SU-DHL-6 (cell line): Measurements from ENCODE around the gene VARS2.
A peak's percentile ranks its signal among the peaks of the same experiment; 100 is the strongest.

ENCODE experiments used
- H2AFZ ChIP-seq: fragments of 200-600 bp; sonication (generic); 2 replicates; pipeline ENCODE4 v1.6.1; 2014; ENCODE audit warnings: low read depth, mild to moderate bottlenecking, moderate library complexity, mixed read lengths, antibody characterized with exemption, low read length; ENCODE audit not compliant: severe bottlenecking
- H3F3A ChIP-seq: fragments of 200-600 bp; shearing (Covaris generic); 2 replicates; pipeline ENCODE4 v1.6.0; 2016; ENCODE audit warnings: antibody characterized with exemption, mild to moderate bottlenecking; ENCODE audit not compliant: insufficient read depth
- H3K27ac ChIP-seq: fragments of 200-600 bp; sonication (generic); 2 replicates; pipeline ENCODE4 v1.5.1; 2016; ENCODE audit warnings: low read depth, mild to moderate bottlenecking, low read length, moderate library complexity, mixed read lengths
- H3K27me3 ChIP-seq: fragments of 200-600 bp; sonication (generic), shearing (Covaris generic); 2 replicates; pipeline ENCODE4 v1.6.0; 2014; ENCODE audit warnings: mild to moderate bottlenecking, low read length
- H3K36me3 ChIP-seq: fragments of 200-600 bp; sonication (generic); 2 replicates; pipeline ENCODE4 v1.6.1; 2014; ENCODE audit warnings: mild to moderate bottlenecking, low read length, mixed read lengths
- H3K4me2 ChIP-seq: fragments of 300-600, 200-600 bp; shearing (Covaris generic), sonication (generic); 2 replicates; pipeline ENCODE4 v1.6.0; 2014; ENCODE audit warnings: low read length, low read depth, mild to moderate bottlenecking; ENCODE audit not compliant: poor library complexity, severe bottlenecking
- H3K4me3 ChIP-seq: fragments of 200-600 bp; sonication (generic); 2 replicates; pipeline ENCODE4 v1.5.1; 2014; ENCODE audit warnings: antibody characterized with exemption, low read length, mild to moderate bottlenecking, mixed read lengths; ENCODE audit not compliant: insufficient read depth, poor library complexity, severe bottlenecking
- H3K79me2 ChIP-seq: fragments of 200-600 bp; sonication (generic); 2 replicates; pipeline ENCODE4 v1.6.1; 2014; ENCODE audit warnings: mild to moderate bottlenecking, low read length, moderate library complexity; ENCODE audit not compliant: insufficient read depth
- H3K9ac ChIP-seq: fragments of 200-600 bp; sonication (generic); 2 replicates; pipeline ENCODE4 v1.7.0; 2014; ENCODE audit warnings: mild to moderate bottlenecking, low read length
- H3K9me2 ChIP-seq: fragments of 200-600 bp; sonication (generic); replicated peaks from 2 replicates; pipeline ENCODE4 v1.6.1; 2014; ENCODE audit warnings: low read length; ENCODE audit not compliant: insufficient read depth
- H3K9me3 ChIP-seq: fragments of 200-600 bp; sonication (generic); 2 replicates; pipeline ENCODE4 v1.6.1; 2014; ENCODE audit warnings: low read length, mixed read lengths; ENCODE audit not compliant: insufficient read depth
- H4K20me1 ChIP-seq: fragments of 200-600 bp; sonication (generic); 2 replicates; pipeline ENCODE4 v1.6.1; 2014; ENCODE audit warnings: low read depth, mild to moderate bottlenecking, antibody characterized with exemption, low read length, moderate library complexity, mixed read lengths
- EZH2phosphoT487 ChIP-seq: fragments of 200-600 bp; sonication (generic), shearing (Covaris generic); conservative IDR thresholded peaks from 2 replicates; pipeline ENCODE4 v1.6.1; 2018; ENCODE audit warnings: mild to moderate bottlenecking, antibody characterized with exemption, low read length, moderate library complexity, mixed read lengths
- TF ChIP-seq, protein P1 (sequence below): fragments of 200-600 bp; sonication (generic); IDR thresholded peaks from one replicate; pipeline ENCODE4 v1.5.1; 2017; ENCODE audit warnings: antibody characterized with exemption, mild to moderate bottlenecking, low read length, moderate library complexity; ENCODE audit not compliant: insufficient read depth, poor library complexity, severe bottlenecking

VARS2 gene

DNA sequence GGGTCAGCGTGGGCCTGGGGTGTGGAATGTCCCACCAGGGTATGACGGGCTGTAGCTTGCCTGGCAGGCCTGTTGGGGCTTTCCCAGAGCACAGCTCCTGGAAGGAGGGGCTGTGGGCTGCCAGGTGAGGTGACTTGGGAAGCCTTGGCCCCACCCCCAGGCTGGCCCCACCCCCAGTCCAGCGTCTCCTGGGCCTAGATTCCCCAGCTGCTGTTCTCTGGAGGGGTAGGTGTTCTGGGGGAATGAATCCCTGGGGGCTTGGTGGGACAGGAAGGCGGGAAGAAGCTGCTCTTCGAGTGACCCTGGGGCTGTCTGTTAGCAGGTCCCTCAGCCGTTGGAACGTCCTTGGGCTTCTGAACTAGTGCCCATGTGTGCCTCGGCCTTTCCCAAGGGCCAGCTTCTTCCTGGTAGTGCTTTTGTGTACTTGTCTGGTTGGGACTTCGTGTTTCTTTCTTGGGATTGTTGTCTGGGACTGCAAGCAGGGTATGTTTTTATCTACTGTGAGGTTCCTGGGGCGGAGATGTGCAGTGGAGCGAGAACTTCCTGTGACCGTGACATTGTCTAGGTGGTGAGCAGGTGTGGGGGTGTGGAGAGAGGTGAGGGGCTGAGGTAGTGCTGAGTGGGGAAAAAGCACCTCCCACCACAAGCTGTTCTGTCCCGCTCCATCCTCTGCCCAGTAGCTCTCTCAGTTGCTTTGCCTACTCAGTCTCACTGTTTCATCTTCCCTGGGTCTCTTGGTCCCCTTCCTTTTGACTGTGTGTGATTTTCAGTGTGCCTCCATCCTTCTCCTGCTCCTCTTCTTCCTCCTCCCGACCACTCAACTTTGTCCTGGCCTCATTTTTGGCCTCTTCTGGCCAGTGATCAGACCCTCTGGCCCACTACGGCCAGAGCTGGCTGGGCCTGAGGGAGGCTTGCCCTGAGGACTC lies 31.0 kb upstream of the VARS2 start:
- Histone ChIP-seq H3K27me3 (no peaks in the 10 kb centered on the region), H2AFZ (peak overlapping the region; percentile 83), H3K9me3 (no peaks in the 10 kb centered on the region), H3K4me2 (peak overlapping the region; percentile 55), H3K36me3 (no peaks in the 10 kb centered on the region), H3K79me2 (no peaks in the 10 kb centered on the region), H4K20me1 (no peaks in the 10 kb centered on the region), H3K9ac (peak overlapping the region; percentile 54; the same call in 1 of the 2 replicates), H3K4me3 (peak overlapping the region; percentile 6), H3K9me2 (no peaks in the 10 kb centered on the region), H3K27ac (peak overlapping the region; percentile 35; the same call in 1 of the 2 replicates), H3F3A (no peaks in the 10 kb centered on the region)
- TF ChIP-seq, protein P1, sequence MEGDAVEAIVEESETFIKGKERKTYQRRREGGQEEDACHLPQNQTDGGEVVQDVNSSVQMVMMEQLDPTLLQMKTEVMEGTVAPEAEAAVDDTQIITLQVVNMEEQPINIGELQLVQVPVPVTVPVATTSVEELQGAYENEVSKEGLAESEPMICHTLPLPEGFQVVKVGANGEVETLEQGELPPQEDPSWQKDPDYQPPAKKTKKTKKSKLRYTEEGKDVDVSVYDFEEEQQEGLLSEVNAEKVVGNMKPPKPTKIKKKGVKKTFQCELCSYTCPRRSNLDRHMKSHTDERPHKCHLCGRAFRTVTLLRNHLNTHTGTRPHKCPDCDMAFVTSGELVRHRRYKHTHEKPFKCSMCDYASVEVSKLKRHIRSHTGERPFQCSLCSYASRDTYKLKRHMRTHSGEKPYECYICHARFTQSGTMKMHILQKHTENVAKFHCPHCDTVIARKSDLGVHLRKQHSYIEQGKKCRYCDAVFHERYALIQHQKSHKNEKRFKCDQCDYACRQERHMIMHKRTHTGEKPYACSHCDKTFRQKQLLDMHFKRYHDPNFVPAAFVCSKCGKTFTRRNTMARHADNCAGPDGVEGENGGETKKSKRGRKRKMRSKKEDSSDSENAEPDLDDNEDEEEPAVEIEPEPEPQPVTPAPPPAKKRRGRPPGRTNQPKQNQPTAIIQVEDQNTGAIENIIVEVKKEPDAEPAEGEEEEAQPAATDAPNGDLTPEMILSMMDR = no peak
- no peak for TF ChIP-seq EZH2phosphoT487

DNA sequence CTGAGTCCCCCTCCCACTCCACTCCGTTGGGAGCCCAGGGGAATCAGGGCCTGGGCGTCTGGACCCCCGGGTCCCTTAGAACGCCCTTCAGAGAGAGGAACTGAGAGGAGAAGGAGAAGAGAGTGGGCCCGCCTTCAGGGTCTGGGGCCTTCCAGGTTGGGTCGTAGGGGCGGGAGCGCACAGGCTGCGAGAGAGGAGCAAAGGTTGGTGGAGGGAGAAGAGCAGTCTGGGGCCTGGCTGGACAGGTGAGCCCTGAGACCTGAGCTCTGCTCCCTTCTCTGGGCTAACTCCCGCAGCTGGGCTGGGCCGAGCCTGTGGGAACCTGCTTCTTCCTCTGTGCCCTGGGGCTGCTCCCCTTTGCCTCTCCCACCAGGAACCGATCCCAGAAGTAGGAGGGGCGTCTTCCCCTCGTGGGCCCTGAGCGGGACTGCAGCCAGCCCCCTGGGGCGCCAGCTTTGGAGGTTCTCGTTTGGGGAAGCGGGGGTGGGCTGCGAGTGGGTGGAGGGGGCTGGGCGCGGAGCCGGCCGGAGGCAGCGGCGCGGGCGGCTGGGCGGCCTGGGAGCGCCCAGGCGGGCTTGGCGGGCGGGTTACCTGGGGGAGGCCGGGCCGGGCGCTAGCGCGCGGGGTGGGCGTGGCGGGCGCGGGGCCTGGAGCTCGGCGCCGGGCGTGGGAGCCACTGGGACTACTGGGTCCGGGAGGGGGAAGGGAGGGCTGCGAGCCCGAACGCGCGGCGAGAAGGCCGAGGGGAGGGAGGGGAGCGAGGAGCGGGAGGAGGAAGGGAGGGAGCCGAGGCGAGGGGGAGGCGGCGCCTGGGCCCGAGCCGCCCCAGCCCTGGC lies 30.1 kb upstream of the VARS2 start, which contains the start of gene DDR1:
Gene DDR1 (plus strand): TSS at position 835 of the 836 bp plus-strand sequence. CDS start 4,211 bp downstream, outside the sequence.
- Histone ChIP-seq H3K79me2 (no peaks in the 10 kb centered on the region), H2AFZ (peak within 1 kb of the TSS; percentile 83), H4K20me1 (no peaks in the 10 kb centered on the region), H3K9me2 (no peaks in the 10 kb centered on the region), H3K4me2 (peak within 1 kb of the TSS; percentile 55), H3K27ac (peak within 1 kb of the TSS; percentile 35; the same call in 1 of the 2 replicates), H3K4me3 (peak within 1 kb of the TSS; percentile 55), H3K36me3 (no peaks in the 10 kb centered on the region), H3F3A (no peaks in the 10 kb centered on the region), H3K9ac (peak within 1 kb of the TSS; percentile 54), H3K9me3 (no peaks in the 10 kb centered on the region), H3K27me3 (no peaks in the 10 kb centered on the region)
- TF ChIP-seq EZH2phosphoT487 = no peak
- TF ChIP-seq, protein P1 = no peak

DNA sequence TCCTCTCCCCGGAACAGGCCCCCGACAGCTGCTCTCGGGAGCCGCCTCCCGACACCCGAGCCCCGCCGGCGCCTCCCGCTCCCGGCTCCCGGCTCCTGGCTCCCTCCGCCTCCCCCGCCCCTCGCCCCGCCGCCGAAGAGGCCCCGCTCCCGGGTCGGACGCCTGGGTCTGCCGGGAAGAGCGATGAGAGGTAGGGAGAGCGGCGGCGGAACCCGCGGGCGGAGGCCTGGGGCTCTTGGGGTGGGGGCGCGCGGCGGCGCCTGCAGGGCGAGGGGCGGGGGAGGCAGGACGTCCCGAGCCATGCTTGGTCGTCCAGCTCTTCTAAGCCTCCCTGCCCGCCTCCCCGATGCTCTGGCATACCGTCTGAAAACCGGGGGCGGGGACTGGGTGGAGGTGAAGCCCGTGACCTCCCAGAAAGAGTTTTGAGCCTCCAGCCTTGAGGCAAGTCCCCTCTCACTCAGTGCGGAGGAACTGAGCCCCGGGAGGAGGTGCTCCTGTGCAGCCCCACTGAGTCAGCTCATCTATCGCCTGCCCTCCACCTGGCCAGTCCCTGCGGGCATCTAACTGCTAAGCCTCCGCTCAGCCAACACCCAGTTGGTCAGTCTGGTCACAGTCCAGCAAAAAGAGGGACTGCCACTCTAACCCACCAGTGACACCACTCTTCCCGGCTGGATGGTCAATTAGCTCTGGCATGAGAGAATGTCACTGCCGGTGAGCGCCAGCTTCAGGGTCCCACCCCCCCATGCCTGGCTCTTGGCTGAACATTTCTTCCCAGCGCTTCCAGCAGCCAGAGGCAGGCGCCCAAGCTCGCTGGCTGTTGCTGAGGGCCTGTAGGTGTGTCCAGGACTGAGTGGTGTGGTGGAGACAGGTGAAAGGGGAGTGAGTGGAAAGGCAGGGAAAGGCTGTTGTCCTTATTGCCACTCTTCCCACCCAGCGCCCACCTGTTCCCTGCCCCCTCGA lies 29.2 kb upstream of the VARS2 start:
- no peaks in the 10 kb centered on the region for H3K9me2 ChIP-seq
- H3K4me3 ChIP-seq = peak overlapping the region; percentile 55
- TF ChIP-seq, protein P1 = no peak
- no peak for TF ChIP-seq EZH2phosphoT487
- H3K36me3 ChIP-seq = no peaks in the 10 kb centered on the region
- no peaks in the 10 kb centered on the region for H4K20me1 ChIP-seq
- no peaks in the 10 kb centered on the region for H3F3A ChIP-seq
- H3K9me3 ChIP-seq = no peaks in the 10 kb centered on the region
- peak overlapping the region; percentile 83 for H2AFZ ChIP-seq
- no peaks in the 10 kb centered on the region for H3K79me2 ChIP-seq
- H3K27me3 ChIP-seq = no peaks in the 10 kb centered on the region
- H3K4me2 ChIP-seq = peak overlapping the region; percentile 55
- no peak overlapping the region for H3K27ac ChIP-seq
- H3K9ac ChIP-seq = peak overlapping the region; percentile 54
